Peyer's patch (tissue), 4 donors: ENCODE measurements around the gene ETV4. TPM values are rescaled to one million over a fixed set of nuclear protein-coding genes. Genes with fewer than 3 reads are reported as not detected.

Source experiments
- DNase-seq, 3 donors: peaks; one replicate each; pipeline ENCODE4 v3.0.0-alpha.2; 2017 to 2019
- H3K27ac ChIP-seq, 4 donors: fragments of 200-600 bp; sonication (generic); one replicate each; pipeline ENCODE4 v1.5.1; 2016 to 2019
- H3K27me3 ChIP-seq, 2 donors: fragments of 200-600 bp; sonication (generic); one replicate each; pipeline ENCODE4 v1.5.1; 2019
- H3K36me3 ChIP-seq, 3 donors: fragments of 200-600 bp; sonication (generic); one replicate each; pipeline ENCODE4 v1.5.1; 2016 to 2019
- H3K4me1 ChIP-seq, 4 donors: fragments of 200-600 bp; sonication (generic); one replicate each; pipeline ENCODE4 v1.5.1; 2016 to 2019
- H3K4me3 ChIP-seq, 4 donors: fragments of 200-600 bp; sonication (generic); 1 replicate in 3 of 4; 2 replicates in 1 of 4; pipeline ENCODE4 v1.5.1; 2016 to 2019; ENCODE audit warnings: mild to moderate bottlenecking in 1 of 4
- H3K9me3 ChIP-seq, 4 donors: fragments of 200-600 bp; sonication (generic); one replicate each; pipeline ENCODE4 v1.5.1; 2016 to 2019; ENCODE audit warnings: mild to moderate bottlenecking in 1 of 4
- CTCF ChIP-seq, 6 experiments: fragments of 450-650 bp in 4 of 6; fragments of 200-600 bp in 2 of 6; sonication (generic) in 1 of 6; IDR thresholded peaks; one replicate each; pipeline ENCODE4 v1.5.1; 2017 to 2019; ENCODE audit warnings: antibody characterized with exemption in 6 of 6, mild to moderate bottlenecking in 3 of 6, moderate library complexity in 1 of 6
- POLR2A ChIP-seq, 2 donors: fragments of 450-650 bp; IDR thresholded peaks; one replicate each; pipeline ENCODE4 v1.5.1; 2017; ENCODE audit warnings: antibody characterized with exemption in 2 of 2, mild to moderate bottlenecking in 2 of 2, moderate library complexity in 2 of 2
- total RNA-seq, 4 donors: library from RNA; depleted of rRNA; stranded (reverse); fragments of >200 nt; gene quantifications; one replicate each; pipeline ENCODE4 v1.1.0, GENCODE V29; 2016

Gene ETV4
- total RNA-seq, 4 donors from 2014 or later: 3.0 to 20.2 (median 9.3) TPM

DNA sequence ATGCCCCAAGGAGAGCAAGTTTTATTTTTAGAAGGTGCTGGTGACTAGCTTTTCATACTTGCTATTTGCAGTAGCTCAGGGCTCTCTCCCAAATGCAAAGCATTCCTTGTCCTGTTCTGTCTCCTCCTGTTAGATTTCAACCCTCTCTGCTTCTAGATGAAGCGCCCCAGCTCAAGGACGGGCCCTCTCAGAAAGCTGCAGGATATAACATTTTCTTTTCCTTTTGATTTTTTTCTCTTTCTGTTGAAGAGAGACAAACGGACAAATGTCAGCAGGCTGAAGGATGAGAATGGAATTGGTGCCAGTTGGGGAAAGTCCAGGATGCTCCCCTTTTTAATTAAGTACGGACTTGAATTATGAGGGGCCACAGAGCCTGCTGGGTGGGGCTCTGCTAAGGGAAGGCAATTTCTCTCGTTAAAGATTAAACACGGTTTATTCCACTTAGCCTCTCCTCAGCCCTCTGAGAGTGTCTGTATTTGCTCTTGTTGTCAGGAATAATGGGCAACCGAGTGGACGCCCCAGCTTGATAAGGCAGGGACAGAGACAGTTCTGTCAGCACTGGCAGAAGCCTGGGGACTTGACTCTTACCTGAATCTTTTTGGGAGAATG is 6.2 kb upstream of the ETV4 start:
- Histone ChIP-seq H3K36me3 (no peaks in the 10 kb centered on the region), H3K4me3 (no peak overlapping the region), H3K9me3 (no peaks in the 10 kb centered on the region), H3K27me3 (no peaks in the 10 kb centered on the region), H3K27ac (peak overlapping the region in 2 of 4 donors; percentile 0 to 25), H3K4me1 (peaks cover 0 to 28% (median 2%) of the 10 kb centered on the region in 4 donors)
- TF ChIP-seq POLR2A (IDR thresholded peaks at IDR 0.05): no peak
- TF ChIP-seq CTCF (IDR thresholded peaks at IDR 0.05): no peak
- no peak for DNase-seq

DNA sequence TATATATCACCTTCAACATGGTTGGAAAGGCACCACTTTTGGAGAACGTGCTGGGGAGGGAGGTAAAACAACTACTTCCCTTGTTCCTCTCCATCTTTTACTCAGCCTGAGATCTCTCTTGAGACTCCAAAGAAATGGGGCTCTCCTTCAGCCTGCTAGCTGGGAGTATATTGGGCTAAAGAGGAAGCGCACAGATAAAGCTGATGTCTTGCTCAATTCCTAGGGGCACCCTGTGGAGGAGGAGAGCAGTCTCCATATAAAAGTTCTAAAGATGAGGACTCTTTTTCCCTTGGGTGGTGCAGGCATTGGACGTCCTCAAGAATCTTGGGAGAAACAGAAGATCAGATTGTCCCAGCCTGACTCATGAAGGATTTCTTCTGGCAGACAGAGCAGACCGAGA is 4.6 kb upstream of the ETV4 start:
- Histone ChIP-seq H3K4me3 (no peak overlapping the region), H3K27me3 (no peaks in the 10 kb centered on the region), H3K36me3 (no peaks in the 10 kb centered on the region), H3K4me1 (peaks cover 5 to 31% (median 9%) of the 10 kb centered on the region in 4 donors), H3K9me3 (no peaks in the 10 kb centered on the region), H3K27ac (no peak overlapping the region)
- no peak for TF ChIP-seq CTCF (IDR thresholded peaks at IDR 0.05)
- TF ChIP-seq POLR2A (IDR thresholded peaks at IDR 0.05): no peak
- no peak for DNase-seq

- Histone ChIP-seq H3K4me3 (no peak overlapping the region), H3K4me1 (peaks cover 5 to 36% (median 11%) of the 10 kb centered on the region in 4 donors), H3K36me3 (no peaks in the 10 kb centered on the region), H3K9me3 (no peaks in the 10 kb centered on the region), H3K27me3 (no peaks in the 10 kb centered on the region), H3K27ac (no peak overlapping the region)
- no peak for DNase-seq
- TF ChIP-seq CTCF (IDR thresholded peaks at IDR 0.05) (no peak), POLR2A (IDR thresholded peaks at IDR 0.05) (no peak)
These were observed 3.4 kb upstream of the ETV4 start for GRCh38 chr17:43549496-43549895.

- no peaks in the 10 kb centered on the region for H3K36me3 ChIP-seq
- DNase-seq: no peak
- peaks cover 5 to 38% (median 11%) of the 10 kb centered on the region in 4 donors for H3K4me1 ChIP-seq
- no peaks in the 10 kb centered on the region for H3K27me3 ChIP-seq
- H3K9me3 ChIP-seq: no peaks in the 10 kb centered on the region
- TF ChIP-seq POLR2A (IDR thresholded peaks at IDR 0.05): no peak
- no peak for TF ChIP-seq CTCF (IDR thresholded peaks at IDR 0.05)
- no peak overlapping the region for H3K27ac ChIP-seq
- no peak overlapping the region for H3K4me3 ChIP-seq
These were observed 2.7 kb upstream of the ETV4 start for GRCh38 chr17:43548689-43549379.

- H3K4me3 ChIP-seq: no peak overlapping the region
- H3K4me1 ChIP-seq: peaks cover 3 to 28% (median 10%) of the 10 kb centered on the region in 4 donors
- no peak for TF ChIP-seq POLR2A (IDR thresholded peaks at IDR 0.05)
- TF ChIP-seq CTCF (IDR thresholded peaks at IDR 0.05): no peak
- no peak for DNase-seq
- H3K27ac ChIP-seq: no peak overlapping the region
- no peaks in the 10 kb centered on the region for H3K36me3 ChIP-seq
- H3K27me3 ChIP-seq: no peaks in the 10 kb centered on the region
- no peaks in the 10 kb centered on the region for H3K9me3 ChIP-seq
These were observed 1.6 kb upstream of the ETV4 start for GRCh38 chr17:43547659-43548256.
